Right hindlimb (tissue), 1 donor: ENCODE results near the gene RCOR3.

Source experiments
- DNase-seq: peaks from one replicate; pipeline ENCODE4 v3.0.0-alpha.2; 2018

The RCOR3 gene

DNA sequence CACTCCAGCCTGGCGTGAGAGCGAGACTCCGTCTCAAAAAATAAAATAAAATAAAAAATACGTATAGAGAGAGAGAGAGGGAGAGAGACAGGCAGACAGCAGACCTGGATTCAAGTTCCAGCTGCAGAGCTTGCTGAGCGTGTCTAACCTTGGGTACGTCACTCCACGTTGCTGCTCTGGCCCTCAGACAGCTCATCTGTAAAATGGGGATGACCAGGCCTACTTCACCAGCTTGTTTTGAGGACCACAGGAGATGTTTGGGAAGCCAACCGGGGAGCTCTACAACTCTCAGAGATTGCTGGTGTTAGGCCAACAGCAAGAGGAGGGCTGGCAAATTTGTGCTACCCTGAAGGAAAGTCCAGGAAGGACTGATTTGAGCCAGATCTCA, 67.0 kb downstream of the RCOR3 start:
- no peak for DNase-seq

DNA sequence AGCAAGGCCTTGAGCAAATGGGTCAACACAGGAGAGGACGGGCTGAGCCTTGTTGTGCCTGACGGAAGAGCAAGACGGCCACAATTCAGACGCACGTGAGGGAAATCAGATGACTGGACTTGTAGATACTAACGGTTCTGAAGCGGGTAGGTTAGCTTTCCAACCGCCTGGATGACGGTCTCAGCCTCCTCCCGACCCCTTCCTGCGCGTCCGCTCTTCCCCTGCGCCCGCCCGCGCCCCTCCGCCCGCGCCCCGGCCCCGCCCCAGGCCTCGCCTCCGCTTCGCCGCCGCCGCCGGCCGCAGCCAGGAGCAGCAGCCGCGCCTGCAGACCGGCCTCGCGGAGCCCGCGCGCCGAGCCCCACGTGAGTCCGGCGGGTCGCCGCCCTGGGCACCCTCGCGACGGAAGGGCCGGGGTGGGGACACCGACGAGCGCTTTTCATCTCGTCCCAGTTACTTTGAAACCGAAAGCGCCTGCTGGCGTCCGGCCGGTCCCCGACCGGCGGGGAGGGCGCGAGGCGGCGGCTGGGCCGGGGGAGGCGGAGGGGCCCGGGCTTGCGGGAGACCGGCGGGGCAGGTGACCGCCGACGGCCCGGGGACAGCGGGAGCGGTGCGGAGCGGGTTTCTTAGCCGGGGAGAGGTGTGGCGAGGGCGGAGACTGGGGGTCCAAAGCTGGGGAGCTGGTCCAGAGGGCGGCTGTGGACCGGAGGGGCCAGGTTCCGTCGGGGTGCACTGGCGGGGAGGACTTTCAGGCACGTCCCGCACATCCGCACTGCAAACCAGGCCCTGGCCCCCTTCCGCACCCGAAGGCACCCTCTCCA, 67.6 kb downstream of the RCOR3 start, which contains the start of gene TRAF5:
Gene TRAF5, plus strand, starts transcription at position 306 of the 818 bp plus-strand sequence. CDS start 26,407 bp downstream, outside the sequence.
- peak; percentile 82 for DNase-seq

DNA sequence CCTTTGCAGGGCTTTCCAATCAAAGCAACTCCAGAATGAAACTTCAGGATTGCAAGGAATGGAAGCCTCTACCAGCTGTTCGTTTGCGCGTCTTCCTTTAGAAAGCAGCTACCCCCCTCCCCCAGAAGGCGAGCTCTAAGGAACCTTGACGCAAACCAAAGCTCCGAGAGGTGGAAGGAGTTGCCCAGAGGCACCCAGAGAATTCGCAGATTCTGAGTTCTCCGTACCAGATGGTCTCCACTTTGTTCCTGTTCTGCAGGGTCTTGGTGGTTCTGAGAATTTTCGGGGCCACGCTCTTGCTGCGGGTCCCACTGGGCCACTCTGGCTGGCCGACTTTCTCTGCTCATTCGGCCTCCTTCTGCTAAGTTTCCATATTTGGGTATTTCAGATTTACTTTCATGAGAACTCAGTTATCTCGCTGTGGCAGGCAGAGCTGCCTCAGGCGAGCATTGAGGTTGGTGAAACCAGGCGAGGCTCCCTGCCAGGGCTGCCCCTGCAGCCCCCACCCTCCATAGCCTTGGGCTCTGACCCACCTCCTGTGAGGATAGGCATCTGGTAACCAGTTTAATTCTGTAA, 68.3 kb downstream of the RCOR3 start:
- DNase-seq = peak; percentile 65

DNA sequence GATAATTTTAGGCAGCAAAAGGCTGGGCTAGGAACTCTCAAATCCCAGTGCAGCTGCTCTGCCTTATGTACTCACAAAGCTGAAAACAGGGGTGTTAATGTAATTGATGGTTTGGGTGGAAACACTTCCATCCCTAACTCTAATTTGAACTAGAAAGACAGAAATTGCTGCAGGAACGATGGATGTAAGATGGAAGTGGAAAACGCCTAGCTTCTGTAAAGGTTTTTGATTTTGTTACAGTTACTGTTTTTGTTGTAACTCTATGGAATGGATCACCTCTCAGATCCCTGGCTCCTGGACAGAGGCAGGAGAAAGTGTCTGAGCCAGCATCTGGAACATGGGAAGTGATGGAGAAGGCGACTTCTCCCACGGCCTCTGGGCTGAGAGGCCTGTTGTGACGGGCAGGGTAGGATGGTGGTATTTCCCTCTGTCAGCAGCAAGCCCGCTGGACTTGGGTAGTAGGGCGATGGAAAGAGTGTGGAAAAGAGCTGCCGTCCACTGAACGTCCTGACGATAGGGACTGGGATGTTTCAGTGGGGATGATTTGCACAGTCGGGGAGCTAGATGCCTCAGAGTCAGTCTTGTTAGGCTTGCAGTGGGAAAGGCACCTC, 69.0 kb downstream of the RCOR3 start:
- no peak for DNase-seq

DNA sequence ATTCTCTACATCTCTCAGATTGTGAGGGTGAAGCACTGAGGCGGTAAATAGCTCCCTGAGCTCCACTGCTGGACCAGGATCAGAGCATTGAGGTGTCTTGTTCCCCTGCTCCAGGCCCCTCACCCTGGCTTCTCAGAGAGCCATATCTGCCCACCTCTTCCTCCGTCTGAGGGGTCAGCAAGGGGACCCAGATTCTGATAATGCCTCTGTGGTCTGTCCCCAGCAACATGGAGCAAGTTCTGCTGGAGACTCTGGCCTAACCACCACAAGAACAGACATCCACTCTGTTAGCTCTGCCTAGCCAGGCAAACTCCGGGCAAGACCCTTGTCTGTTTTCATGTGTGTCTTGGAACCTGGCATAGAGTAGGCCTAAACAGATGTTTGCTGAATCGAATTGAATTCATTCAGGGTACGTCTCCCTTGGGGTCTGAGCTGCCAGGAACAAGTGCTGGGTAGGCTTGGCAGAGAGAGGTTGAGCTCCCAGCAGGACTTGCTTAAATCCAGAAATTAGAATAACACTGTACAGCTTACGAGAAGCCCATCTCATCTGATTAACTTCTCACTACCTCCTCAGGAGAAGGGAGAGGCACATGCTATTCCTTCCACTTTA, 69.8 kb downstream of the RCOR3 start:
- no peak for DNase-seq

DNA sequence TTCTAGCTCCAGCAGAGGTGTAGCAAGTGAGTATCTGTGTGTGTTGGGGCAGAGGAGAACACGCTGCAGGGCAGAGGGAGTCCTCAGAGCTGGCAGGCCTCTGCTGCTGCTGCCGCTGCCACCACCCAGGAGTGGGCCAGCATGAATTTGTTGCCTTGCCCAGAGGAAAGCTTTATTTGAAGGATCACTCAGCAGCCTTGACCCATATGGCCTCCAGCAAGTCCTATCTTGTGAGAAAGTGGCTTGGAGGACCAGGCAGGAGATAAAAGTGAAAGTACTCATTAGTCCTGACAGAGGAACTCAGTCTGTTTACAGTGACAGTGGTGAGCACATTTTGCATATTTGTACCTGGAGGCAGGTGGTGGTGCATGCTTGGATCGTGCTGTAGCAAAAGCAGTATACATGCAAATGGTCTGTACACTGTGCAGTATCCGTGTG, 70.6 kb downstream of the RCOR3 start:
- no peak for DNase-seq

DNA sequence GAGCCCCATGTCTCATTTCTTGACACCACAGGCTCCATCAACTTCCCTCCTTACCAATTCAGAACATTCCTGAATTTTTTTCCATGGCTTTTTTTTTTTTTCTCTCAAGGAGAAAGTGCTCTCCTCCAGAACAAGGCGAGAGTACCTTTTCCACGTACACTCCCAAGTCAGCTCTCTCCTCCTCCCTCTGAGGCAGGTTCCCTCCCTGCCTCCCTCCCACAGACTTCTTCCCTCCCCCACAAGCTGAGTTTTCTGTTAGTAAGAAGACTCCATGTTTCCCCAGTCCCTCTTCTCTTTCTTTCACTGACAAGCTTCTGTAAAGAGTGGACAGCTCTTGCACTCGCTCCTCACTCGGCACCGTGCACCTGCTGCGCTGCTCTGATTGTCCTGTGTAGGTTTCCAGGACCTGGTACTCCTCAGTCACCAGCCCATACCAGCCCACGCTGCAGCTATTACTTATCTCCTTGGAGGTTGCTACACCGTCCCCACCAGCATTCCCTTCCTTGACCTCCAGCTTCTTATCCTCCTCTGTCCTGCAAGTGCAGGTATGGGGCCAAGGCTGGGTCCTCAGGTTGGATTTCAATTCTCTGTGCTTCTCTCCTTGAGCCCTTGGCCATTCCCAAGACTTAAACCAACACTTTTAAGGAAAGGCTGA, 71.2 kb downstream of the RCOR3 start:
- DNase-seq = no peak

DNA sequence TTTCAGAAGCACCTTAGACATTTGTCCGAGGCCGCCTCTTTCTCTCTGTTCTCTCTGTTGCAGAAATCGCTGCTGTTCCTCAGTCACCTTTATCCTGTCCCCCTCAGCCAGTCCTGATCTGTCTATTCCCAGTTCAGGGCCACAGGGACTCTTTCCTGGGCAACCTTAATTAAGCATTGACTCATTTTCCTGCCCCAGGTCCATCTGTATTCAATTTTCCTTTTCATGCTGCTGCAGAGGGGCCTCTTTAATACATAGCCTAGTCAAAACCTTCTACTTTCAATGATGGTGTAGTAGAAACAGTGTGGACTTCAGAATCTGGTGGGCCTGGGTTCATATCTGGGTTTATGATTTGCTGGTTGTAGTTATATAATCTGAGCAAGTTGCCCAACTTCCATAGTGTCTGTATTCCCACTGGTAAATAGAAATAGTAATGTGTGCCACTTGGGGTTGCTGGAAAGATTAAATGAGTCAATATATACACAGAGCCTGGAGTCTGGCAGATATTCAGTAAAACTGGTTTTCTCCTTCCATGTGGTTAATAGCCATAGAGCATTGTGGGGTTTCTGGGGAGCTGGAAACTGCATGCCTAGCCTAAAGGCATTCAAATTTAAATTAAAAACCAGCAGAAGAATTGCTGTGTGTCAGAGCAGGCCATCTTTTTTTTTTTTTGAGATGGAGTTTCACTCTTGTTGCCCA, 72.0 kb downstream of the RCOR3 start:
- no peak for DNase-seq

DNA sequence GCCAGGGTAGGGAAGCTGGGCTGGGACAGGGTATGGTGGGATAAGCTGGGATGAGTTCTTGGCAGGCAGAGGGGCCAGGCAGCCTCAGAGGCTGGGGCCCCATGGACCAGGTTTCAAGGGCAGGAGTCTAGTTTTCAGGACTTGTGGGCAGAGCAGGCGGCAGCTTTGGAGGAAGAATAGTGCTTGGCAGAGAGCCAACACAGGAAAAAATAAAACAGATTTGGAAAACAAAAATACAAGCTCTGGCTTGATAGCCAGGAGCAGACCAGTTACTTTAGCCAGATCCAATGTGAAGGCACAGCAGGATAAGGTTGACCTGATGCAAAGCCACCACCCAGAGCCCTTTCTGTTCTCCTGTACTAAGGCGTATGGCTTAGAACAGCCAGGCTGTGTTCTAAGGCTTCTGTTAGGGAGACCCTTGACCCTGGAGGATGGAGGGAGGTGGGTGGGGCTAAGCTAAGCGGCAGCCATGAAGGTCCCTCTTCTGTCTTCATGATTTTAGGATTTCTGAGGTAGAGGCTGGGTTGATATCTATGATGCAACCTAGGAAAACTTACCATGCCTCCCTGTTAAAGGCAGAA, 73.0 kb downstream of the RCOR3 start:
- no peak for DNase-seq

DNA sequence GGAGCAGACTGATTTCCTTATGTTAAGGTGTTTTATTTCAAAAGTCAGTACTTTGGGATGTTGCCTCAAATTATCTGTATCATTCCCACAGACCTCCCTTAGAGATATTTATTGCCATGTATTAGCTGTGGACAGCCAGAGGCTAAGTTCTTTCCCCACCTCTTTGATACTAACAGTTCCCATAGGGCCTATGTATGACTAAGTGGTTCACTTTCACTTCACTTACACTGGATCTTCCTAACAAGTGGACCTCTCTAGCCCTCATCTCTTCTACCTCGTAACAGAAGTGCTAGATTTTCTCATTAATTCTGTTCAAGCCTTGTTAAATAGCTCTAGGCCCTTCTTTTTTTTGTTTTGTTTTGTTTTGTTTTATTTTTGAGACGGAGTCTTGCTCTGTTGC, 73.7 kb downstream of the RCOR3 start:
- no peak for DNase-seq

DNA sequence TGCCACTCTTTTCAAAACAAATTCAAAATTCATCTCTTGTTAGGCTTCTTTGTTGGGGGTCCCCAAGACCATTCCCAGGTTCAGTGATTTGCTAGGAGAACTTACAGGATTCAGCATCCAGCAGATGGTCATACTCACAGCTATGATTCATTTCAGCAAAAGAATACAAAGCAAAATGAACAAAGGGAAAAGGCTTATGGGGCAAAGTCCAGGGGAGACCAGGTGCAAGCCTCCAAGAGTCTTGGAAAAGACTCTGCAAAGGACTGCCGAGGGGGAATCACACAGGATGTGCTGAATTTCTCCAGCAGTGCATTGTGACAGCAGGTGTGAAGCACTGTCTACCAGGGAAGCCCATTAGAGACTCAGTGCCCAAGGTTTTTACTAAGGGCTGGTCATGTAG, 74.7 kb downstream of the RCOR3 start:
- DNase-seq = no peak

DNA sequence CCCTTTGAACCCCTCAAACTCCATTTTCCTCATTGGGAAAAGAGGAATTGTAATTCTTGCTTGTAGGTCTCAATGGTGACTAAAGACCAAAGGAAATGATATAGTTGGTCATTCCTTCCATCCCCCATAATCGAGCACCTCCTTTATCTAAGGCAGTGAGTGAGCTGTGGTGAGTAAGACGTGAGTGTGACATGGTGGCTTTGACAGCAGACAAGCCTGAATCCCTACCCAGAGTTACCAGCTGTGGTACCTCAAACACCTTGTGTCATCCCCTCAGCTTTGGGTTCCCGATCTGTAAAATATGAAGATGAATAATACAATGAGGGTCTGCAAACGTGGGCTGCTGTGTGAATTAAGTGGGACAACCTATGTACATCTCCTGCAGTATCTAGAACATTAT, 75.8 kb downstream of the RCOR3 start:
- DNase-seq = no peak

DNA sequence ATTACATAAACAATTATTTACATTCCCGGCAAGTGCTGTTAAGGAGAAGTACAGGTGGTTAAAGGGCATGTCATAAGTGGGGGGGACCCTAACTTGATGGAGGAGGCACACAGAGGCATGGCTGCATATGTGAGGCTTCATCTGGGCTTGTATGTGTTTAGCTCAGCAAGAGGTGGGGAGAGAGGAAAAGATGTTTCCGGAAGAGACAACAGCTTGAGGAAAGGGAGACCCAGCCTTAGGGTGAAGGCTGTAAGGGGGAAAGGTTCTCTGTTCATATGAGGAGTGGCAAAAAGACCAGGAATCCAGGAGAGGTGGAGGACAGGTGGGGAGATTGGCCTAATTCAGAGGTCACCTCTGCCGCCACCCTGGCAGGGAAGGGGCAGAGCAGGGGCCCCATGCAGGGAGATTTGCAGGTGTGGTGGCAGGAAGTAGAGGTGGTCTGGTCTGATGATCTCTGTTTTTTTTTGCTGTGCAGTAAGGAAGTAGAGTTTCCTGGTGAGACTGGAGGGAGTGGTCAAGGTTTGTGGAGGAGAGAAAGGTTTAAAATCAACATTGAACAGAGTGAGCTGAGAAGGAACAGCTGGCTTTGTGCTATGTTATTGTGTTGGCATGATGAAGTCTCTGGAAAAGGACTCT, 76.5 kb downstream of the RCOR3 start:
- no peak for DNase-seq

DNA sequence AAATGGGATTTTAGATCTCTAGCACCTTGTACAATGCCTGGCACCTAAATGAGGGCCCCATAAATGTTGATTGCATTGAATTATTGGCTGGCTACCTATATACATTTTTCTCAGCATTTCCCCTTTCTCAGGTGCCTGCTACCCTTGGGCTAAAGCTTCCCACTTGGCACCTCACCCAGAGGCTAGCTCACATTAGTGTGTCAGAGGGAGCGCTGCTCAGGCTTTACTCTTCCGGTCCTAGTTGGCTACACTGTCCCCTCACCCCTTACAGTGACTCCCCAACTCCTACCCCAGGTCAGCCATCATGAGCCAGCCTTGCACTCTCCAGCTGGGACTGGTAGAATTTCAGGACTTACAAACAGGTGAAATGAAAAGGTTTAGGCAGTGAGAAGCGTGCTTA, 77.0 kb downstream of the RCOR3 start:
- DNase-seq = no peak

DNA sequence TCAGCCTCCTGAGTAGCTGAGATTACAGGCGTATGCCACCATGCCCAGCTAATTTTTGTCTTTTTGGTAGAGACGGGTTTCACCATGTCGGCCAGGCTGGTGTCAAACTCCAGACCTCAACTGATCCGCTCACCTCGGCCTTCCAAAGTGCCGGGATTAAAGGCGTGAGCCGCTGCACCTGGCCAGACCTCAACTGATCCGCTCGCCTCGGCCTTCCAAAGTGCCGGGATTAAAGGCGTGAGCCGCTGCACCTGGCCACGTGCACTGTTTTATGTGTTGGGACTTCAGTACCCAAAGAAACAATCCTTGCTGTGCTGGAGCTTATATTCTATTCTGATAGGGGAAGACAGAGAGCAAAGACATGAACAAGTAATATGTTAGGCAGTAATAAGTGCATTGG, 77.6 kb downstream of the RCOR3 start:
- no peak for DNase-seq

DNA sequence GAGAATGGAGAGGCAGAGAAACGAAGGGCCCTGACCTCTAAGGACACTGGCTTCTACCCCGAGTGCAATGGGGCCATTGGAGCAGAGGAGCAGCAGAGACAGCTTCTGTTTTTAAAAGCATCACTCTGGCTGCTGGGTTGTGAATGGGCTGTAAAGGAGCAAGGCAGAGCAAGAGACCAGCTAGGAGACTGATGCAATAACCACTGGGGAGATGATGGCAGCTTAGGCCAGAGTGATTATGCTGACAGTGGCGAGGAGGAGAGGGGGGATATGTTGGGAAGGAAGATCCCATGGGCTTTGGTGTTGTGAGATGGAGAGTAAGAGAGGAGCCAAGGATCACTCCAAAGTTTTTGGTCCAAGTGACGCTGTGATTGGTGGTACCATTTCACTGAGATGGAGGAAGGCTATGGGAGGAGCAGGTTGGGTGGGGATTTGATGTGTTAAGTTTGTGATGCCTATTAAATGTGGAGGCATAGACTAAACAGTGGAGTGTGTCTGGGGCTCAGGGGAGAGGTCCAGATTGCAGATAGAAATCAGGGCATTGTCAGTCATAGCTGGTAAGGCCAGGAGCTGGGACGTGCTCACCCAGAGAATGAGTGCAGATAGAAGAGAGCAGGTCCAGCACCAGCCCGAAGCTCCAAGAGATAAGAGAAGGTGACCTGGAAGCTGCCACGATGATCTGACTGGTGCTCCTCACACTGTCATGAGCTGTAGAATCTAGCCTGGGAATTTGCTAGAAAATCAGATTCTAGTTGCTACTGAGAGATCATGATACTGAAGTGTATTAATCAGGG, 78.5 kb downstream of the RCOR3 start:
- DNase-seq = no peak

DNA sequence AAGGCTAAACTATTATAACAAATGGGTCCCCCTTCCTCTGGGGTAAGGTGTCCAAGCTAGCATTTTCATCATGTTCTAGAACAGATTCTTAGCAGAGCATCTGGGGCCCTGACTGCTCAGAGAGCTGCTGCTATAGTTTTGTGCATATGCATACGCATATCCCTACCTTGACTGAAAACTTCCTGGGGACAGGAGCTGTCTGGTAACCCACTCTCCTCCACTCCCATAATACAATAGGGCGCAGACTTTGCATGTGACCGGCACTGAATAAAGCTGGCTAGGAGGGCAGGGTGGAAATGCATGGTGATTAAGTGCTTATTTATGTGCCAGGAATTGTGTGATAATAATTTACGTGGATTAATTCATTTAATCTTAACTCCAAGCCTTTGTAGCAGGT, 79.1 kb downstream of the RCOR3 start:
- no peak for DNase-seq

DNA sequence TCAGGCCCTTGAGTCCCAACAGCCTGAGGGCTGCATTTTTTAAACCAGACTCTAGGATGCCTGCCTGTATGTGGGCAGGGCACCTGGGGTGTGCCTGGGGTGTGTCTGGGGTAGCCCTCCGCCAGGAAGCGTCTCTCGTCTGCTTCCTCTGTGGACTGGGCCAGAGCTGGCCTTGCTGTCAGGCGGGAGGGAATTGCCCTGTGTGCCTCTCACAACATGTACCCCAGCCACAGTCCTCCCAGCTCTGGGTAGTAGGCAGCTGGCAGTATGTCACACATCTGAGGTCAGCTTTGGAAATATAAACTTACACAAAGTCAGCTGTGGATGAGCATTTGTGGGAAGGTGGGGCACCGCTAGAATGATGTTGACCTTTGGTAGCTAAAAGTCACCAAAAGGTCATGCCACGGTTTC, 80.5 kb downstream of the RCOR3 start:
- DNase-seq = no peak

DNA sequence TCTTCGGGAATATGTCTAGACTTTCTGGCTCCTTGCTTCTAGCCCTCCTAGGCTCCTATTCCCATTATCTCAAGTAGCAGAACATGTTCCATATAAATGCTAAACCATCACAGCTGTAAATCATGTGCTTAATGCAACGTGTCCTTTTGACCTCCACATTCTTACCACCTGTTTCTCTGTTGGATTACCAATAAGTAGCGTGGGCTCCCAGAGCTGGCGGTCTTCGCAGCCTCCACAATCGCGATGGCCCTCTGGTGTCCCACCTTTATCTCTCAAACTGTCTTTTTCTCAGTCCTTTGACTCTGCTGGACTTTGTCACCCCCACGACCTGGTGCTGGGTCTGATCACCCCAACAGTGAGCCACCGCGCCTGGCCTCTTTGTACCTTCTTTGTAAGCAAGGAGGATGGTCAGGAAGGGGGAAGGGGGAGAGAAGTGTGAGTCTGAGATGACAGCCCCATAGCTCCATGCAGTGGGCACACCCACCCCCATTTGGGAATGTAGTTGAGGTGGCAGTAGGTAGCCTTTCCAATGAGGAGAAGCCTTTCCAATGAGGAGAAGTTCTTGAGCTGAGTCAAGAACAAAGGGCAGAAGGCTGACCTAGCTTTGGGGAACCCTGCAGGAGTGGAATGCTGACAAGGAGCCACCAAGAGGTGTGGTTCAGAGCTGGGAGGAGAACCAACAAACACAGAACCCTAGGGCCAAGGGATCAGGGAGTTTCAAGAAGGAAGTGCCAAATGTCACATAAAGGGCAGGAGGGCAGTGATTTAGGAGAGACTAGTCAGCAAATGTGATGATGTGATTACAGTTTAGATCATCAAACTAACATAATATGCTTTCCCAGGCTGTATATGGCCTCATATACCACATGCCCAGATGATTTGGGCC, 81.7 kb downstream of the RCOR3 start:
- no peak for DNase-seq

DNA sequence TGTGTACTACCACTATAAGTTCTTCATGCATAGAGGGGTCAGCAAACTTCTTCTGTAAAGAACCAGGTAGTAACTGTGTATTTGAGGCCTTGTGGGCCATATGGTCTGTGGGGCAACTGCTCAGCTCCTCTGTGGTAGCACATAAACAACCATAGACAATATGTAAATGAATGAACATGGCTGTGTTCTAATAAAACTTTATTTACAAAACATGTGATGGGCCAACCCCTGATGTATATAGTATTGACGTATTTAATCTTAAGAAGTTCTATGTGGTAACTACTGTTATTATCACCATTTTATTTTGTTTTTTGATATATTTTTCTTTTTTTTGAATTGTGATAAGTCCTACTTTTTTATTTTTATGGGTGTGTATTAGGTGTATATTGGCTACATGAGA, 82.8 kb downstream of the RCOR3 start:
- no peak for DNase-seq
